Fibroblast of mammary gland (primary cell): Measurements from ENCODE around the gene MRPL34.

Source experiments
- DNase-seq: peaks from one replicate; pipeline ENCODE4 v3.0.0-alpha.2; 2010; ENCODE audit warnings: low read depth
- H3K4me3 ChIP-seq: 2 replicates; pipeline ENCODE4 v1.5.1; 2011; ENCODE audit warnings: low read depth, mild to moderate bottlenecking, low read length, moderate library complexity; ENCODE audit not compliant: control insufficient read depth
- TF ChIP-seq, protein P1 (sequence below): conservative IDR thresholded peaks from 2 replicates; pipeline ENCODE4 v1.5.1; 2011; ENCODE audit warnings: low read depth, low read length, inconsistent platforms; ENCODE audit not compliant: control insufficient read depth, insufficient read depth

MRPL34 gene

DNA sequence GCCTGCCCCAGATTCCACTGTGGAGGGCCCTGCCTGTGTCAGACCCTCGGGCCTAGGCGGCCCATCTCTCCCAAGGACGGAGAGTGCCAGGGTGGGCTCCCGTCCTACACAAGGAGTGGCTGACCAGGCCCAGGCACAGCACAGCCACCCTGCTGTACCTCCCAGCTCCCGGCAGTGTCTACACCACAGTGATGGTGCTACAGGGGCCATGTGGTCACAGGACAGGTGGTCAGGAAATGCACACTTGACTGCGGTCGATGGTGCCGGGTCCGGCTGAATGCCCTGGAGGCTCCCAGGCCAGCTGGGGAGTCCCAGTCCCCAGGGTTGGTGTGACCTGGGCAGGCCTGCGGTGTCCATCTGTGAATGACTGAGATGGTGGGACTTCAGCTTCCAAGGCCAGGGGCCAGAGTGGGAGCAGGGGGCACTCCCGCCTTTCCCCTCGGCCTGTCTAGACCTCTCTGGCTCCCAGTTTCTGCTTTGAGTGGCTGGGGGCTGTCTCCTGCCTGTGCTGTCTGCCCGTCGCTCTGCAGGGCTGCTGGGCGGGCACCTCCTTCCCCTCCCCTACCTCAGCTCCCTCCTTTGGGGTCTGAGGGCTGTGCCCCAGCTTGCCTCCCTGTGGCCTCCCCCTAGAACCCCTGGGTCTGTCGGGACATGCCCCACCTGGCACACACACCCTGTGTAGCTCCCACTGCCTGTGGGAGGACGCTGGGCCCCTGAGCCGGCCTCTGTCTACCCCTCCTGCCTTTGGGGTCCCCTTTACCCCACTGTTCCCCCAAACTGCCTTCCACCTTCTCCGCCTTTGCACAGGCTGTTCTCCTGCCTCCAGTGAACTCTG lies 16.2 kb downstream of the MRPL34 start:
- H3K4me3 ChIP-seq: no peak overlapping the region
- DNase-seq: no peak
- TF ChIP-seq, protein P1, sequence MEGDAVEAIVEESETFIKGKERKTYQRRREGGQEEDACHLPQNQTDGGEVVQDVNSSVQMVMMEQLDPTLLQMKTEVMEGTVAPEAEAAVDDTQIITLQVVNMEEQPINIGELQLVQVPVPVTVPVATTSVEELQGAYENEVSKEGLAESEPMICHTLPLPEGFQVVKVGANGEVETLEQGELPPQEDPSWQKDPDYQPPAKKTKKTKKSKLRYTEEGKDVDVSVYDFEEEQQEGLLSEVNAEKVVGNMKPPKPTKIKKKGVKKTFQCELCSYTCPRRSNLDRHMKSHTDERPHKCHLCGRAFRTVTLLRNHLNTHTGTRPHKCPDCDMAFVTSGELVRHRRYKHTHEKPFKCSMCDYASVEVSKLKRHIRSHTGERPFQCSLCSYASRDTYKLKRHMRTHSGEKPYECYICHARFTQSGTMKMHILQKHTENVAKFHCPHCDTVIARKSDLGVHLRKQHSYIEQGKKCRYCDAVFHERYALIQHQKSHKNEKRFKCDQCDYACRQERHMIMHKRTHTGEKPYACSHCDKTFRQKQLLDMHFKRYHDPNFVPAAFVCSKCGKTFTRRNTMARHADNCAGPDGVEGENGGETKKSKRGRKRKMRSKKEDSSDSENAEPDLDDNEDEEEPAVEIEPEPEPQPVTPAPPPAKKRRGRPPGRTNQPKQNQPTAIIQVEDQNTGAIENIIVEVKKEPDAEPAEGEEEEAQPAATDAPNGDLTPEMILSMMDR: no peak

DNA sequence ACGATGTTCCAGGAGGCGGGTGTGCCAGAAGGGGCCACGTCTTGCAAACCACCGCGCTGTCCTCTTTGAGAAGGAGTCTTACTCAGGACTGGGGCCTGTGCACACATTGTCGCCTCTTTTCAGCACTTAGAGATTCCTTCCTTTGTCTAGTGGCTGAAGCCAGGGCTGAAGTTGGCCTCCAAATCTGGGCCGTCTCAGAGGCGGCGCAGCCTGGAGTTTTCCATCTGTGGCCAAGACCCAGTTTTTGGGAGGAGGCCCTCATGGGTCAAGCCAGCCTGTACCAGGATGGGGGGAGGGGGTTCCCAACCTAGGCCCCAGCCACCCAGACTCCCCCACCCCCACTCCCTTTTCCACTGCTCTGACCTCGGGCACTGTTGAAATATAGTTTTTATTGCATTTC lies 17.2 kb downstream of the MRPL34 start:
- no peak overlapping the region for H3K4me3 ChIP-seq
- TF ChIP-seq, protein P1: no peak
- DNase-seq: no peak

DNA sequence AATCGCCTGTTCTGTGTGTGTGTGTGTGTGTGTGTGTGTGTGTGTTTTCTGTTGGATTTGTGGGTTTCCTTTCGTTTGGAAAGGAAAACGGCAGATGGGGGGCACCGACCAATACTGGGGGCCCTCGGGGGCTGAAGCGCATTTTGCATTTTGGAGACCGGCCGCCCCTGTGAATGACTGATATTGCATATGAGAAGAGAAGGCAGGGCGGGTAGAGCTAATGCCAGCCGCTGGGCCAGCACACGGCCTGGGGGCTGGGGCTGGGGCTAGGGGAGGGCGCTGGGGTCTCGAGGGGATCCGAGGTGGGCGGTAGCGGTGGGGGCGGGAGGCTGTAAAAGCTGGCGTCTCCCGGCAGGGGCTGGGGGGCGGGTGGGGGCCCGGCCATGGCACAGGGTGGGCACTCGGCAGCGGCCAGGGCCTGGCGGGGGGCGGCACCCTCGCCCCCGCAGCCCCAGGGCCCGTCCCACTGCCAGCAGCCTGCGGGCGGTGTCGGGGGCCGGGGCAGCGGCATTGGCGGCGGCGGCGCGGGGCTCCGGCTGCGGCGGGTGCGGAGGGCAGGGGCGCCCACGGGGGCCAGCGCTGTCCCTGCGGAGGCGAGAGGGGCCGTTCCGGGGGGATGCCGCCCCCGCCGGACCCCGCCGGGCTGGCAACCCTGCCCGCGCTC lies 17.8 kb downstream of the MRPL34 start:
- TF ChIP-seq, protein P1: no peak
- H3K4me3 ChIP-seq: no peak overlapping the region
- DNase-seq: no peak

DNA sequence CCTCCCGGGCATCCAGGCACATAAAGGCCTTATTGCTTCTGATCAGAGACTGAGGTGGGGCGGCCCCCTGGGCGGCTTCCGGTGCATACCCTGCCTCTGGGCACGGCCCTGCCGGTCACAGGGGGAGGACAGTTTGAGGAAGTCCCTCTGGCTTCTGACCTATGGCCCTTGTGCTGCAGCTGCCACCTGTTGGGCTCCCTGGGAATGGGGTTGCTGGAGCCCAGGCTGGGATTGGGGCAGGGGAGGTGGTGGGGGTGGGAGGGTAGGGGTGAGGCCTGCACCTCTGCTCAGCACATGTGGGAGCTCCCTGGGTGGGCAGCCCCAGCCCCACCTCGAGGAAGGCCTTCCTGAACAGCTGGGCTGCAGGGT lies 18.3 kb downstream of the MRPL34 start:
- TF ChIP-seq, protein P1: no peak
- no peak for DNase-seq
- no peak overlapping the region for H3K4me3 ChIP-seq

- DNase-seq: no peak
- H3K4me3 ChIP-seq: no peak overlapping the region
- TF ChIP-seq, protein P1: no peak
These were observed 18.9 kb downstream of the MRPL34 start for GRCh38 chr19:17324357-17325114.

DNA sequence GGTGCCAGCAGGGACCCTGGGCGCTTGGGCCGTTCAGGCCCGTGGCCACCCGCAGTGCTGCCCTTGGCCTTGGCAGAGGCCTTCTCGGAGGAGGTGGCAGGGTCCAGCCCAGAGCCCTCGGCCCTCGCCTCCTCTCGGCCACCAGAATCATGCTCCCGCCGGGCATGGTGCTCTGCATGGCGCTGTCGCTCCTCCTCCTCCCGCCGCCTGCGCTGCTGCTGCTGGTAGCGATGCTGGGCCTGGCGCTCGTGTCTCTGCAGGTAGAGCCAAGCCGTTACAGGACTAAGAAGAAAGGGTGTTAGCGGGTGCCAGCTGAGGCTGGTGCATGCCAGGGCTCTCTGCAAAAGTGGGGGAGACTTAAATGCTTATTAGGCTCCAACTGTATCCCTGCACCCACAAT lies 19.5 kb downstream of the MRPL34 start:
- no peak for DNase-seq
- no peak overlapping the region for H3K4me3 ChIP-seq
- TF ChIP-seq, protein P1: no peak
